Measurements from ENCODE around the gene GRIN2A. TPM values are rescaled to one million over a fixed set of nuclear protein-coding genes. Genes with fewer than 3 reads are reported as not detected.

The GRIN2A gene
- total and polyA plus RNA-seq, 4 experiments from 2014 or later, result not detected

DNA sequence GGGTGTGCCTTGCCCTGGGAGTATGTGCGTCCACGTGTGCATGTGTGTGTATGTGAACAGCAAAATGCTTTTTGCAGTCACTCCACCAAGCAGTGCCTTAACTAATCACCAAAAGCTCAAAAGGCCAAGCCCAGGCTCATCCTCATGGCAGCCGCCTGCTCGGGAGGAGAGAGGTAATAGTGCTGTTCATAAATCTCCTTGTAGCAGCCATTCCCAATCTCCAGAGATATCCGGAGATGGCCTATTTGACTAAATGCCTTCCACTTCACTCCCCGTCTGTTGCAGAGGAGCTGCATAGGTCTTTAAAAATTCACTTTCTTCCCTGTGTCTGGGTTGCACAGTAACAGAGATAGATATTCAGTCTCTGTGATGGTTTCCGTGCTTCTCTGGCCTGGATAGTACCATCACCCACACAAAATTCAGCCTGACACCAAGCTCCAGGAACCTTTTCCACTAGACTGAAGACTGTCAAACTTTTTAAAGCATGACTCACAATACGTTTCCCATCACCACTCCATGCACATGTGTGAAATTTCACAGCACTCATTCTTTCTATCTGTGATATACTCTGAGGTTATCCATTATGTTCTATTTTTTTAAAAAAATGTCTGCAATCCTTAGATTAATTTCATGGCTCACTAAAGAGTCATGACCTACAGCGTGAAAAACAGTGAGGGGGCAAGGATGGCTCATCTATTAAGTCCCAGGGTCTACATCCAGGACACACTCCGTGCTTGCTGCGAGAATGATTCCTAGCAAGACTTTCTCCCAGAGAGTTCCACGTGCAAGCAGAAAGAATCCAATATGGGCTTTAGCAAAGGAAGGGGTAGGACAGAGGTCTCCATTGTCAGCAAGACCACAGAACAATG lies 357.8 kb downstream of the GRIN2A start:
- no peak overlapping the region for H3K27ac Mint-ChIP-seq
- peaks cover 0 to 6% (median 2%) of the 10 kb centered on the region in 8 donors for H3K9me3 Mint-ChIP-seq
- Histone ChIP-seq H3K9me3 (ENCODE audit: control insufficient read depth in 1 of 2, low read length in 2 of 2) (no peaks in the 10 kb centered on the region), H3K4me3 (ENCODE audit: low read length in 2 of 2) (no peak overlapping the region), H3K27me3 (ENCODE audit: insufficient read depth, low read length) (no peaks in the 10 kb centered on the region), H3K36me3 (ENCODE audit: insufficient read depth, low read length) (no peaks in the 10 kb centered on the region), H3K27ac (ENCODE audit: low read depth, low read length) (no peak overlapping the region), H3K4me1 (ENCODE audit: insufficient read depth, low read length) (no peaks in the 10 kb centered on the region)
- no peak overlapping the region for H3K4me3 Mint-ChIP-seq
- POLR2A ChIA-PET (ENCODE audit: partially characterized antibody), result no interaction called here
- intact Hi-C loops (cut with micrococcal nuclease), result no loop called here
- CTCF ChIA-PET (ENCODE audit: partially characterized antibody), result no interaction called here
- no peak for DNase-seq
- no peaks in the 10 kb centered on the region for H3K27me3 Mint-ChIP-seq
- no peaks in the 10 kb centered on the region for H3K36me3 Mint-ChIP-seq
- no peaks in the 10 kb centered on the region for H3K4me1 Mint-ChIP-seq

DNA sequence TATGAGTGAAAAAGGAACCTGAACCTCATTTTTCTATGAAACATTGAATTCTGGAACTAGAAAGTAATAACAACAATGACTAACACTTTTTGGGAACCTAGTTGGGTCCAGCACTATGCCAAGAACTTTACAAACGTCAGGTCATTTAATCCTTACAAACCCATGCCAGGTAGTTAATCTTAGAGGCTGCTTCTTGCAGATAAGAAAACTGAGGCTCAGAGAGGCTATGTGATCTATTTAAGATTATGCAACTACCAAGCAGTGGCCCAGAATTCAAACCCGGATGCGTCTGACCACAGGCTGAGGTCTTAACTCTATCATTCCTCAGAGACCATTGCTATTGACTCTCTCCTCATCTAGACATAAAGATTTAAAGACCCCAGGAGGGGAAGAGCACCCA lies 358.7 kb downstream of the GRIN2A start:
- POLR2A ChIA-PET (ENCODE audit: partially characterized antibody), result no interaction called here
- Histone ChIP-seq H3K36me3 (ENCODE audit: insufficient read depth, low read length) (no peaks in the 10 kb centered on the region), H3K9me3 (ENCODE audit: control insufficient read depth in 1 of 2, low read length in 2 of 2) (no peaks in the 10 kb centered on the region), H3K27ac (ENCODE audit: low read depth, low read length) (no peak overlapping the region), H3K4me3 (ENCODE audit: low read length in 2 of 2) (no peak overlapping the region), H3K27me3 (ENCODE audit: insufficient read depth, low read length) (no peaks in the 10 kb centered on the region), H3K4me1 (ENCODE audit: insufficient read depth, low read length) (no peaks in the 10 kb centered on the region)
- no peak for DNase-seq
- no peaks in the 10 kb centered on the region for H3K4me1 Mint-ChIP-seq
- CTCF ChIA-PET (ENCODE audit: partially characterized antibody), result no interaction called here
- H3K36me3 Mint-ChIP-seq, result no peaks in the 10 kb centered on the region
- H3K9me3 Mint-ChIP-seq, result peaks cover 0 to 6% (median 2%) of the 10 kb centered on the region in 8 donors
- H3K4me3 Mint-ChIP-seq, result no peak overlapping the region
- H3K27ac Mint-ChIP-seq, result no peak overlapping the region
- no peaks in the 10 kb centered on the region for H3K27me3 Mint-ChIP-seq
- intact Hi-C loops (cut with micrococcal nuclease), result no loop called here

DNA sequence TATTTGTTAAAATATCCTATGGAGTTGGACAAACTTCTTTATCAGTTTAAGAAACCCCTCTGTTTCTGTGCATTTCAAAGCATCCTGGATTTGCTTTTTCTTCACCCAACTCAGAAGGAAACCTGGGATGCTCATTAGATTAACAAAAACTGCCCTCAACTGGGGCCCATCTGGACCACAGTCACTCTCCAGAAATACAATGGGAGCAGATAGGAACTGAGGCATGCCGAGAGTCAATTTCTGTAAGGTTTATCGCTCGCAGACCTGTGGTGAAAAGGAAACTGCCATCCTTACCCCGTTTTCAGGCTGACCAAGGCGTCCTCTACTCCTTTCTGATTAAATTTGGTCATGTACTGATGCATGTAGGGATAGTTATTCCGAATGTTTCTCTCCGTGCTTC lies 360.3 kb downstream of the GRIN2A start:
- H3K27me3 Mint-ChIP-seq, result no peaks in the 10 kb centered on the region
- CTCF ChIA-PET (ENCODE audit: partially characterized antibody), result no interaction called here
- POLR2A ChIA-PET (ENCODE audit: partially characterized antibody), result no interaction called here
- H3K27ac Mint-ChIP-seq, result no peak overlapping the region
- DNase-seq, result no peak
- no peaks in the 10 kb centered on the region for H3K9me3 ChIP-seq (ENCODE audit: control insufficient read depth in 1 of 2, low read length in 2 of 2)
- no peaks in the 10 kb centered on the region for H3K4me1 ChIP-seq (ENCODE audit: insufficient read depth, low read length)
- no peak overlapping the region for H3K4me3 ChIP-seq (ENCODE audit: low read length in 2 of 2)
- H3K27ac ChIP-seq (ENCODE audit: low read depth, low read length), result no peak overlapping the region
- no peaks in the 10 kb centered on the region for H3K4me1 Mint-ChIP-seq
- intact Hi-C loops (cut with micrococcal nuclease), result no loop called here
- no peaks in the 10 kb centered on the region for H3K27me3 ChIP-seq (ENCODE audit: insufficient read depth, low read length)
- no peak overlapping the region for H3K4me3 Mint-ChIP-seq
- H3K36me3 Mint-ChIP-seq, result no peaks in the 10 kb centered on the region
- peaks cover 0 to 6% (median 2%) of the 10 kb centered on the region in 8 donors for H3K9me3 Mint-ChIP-seq
- H3K36me3 ChIP-seq (ENCODE audit: insufficient read depth, low read length), result no peaks in the 10 kb centered on the region

DNA sequence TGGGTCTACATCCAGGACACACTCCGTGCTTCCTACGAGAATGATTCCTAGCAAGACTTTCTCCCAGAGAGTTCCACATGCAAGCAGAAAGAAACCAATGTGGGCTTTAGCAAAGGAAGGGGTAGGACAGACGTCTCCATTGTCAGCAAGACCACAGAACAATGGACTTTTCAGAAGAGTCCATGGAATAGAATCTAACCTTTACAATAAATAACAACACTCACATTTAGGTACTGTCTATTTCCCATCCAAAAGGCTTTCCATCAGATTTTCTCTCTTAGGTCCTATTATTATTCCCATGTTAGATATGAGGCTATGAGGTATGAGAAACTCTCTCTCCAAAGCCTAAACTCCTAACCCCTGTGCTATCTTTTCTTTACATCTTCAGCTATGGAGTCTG lies 360.9 kb downstream of the GRIN2A start:
- no peaks in the 10 kb centered on the region for H3K4me1 Mint-ChIP-seq
- H3K4me3 Mint-ChIP-seq, result no peak overlapping the region
- H3K27me3 ChIP-seq (ENCODE audit: insufficient read depth, low read length), result no peaks in the 10 kb centered on the region
- no peaks in the 10 kb centered on the region for H3K4me1 ChIP-seq (ENCODE audit: insufficient read depth, low read length)
- H3K27ac Mint-ChIP-seq, result no peak overlapping the region
- no peaks in the 10 kb centered on the region for H3K9me3 ChIP-seq (ENCODE audit: control insufficient read depth in 1 of 2, low read length in 2 of 2)
- no peak overlapping the region for H3K4me3 ChIP-seq (ENCODE audit: low read length in 2 of 2)
- no peaks in the 10 kb centered on the region for H3K36me3 Mint-ChIP-seq
- ChIA-PET CTCF (ENCODE audit: partially characterized antibody) (no interaction called here), POLR2A (ENCODE audit: partially characterized antibody) (no interaction called here)
- H3K27me3 Mint-ChIP-seq, result no peaks in the 10 kb centered on the region
- DNase-seq, result no peak
- peaks cover 0 to 6% (median under 1%) of the 10 kb centered on the region in 8 donors for H3K9me3 Mint-ChIP-seq
- H3K27ac ChIP-seq (ENCODE audit: low read depth, low read length), result no peak overlapping the region
- no peaks in the 10 kb centered on the region for H3K36me3 ChIP-seq (ENCODE audit: insufficient read depth, low read length)
- intact Hi-C loops (cut with micrococcal nuclease), result no loop called here

DNA sequence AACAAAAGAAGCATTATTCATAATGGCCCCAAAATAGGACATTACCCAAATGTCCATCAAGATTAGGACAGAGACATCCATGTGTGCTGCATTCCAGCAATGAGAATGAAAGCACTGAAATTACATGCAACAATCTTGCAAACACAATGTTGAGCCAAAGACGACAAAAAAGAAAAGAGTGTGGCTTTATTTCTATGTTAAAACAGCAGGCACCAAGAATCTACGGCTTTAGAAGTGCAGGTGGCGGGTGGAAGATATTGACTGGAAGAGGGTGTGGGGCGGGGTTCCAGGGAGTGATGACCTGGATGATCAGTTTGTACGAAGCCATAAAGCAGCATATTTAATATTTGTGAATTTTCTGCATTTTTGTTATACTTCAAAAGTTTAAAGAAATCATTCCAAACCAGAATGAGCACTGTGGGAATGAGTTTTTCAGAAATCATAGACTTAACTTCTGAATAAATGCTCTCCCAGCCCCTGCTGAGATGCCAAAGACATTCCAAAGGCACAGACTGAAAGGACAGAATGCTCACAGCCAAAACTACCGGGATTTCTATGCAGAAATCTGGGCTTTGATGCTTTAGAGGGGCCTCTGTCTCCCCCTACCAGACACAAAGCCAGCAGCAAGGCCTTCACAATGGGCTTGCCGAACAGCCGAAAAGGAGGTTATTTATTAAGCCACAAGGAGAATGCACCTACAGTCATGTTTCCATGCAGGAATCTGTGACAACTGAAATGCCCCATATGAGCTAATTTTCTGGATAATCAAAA lies 361.6 kb downstream of the GRIN2A start:
- H3K36me3 ChIP-seq (ENCODE audit: insufficient read depth, low read length), result no peaks in the 10 kb centered on the region
- POLR2A ChIA-PET (ENCODE audit: partially characterized antibody), result no interaction called here
- no peak for DNase-seq
- H3K36me3 Mint-ChIP-seq, result no peaks in the 10 kb centered on the region
- intact Hi-C loops (cut with micrococcal nuclease), result no loop called here
- no peaks in the 10 kb centered on the region for H3K27me3 Mint-ChIP-seq
- H3K4me1 ChIP-seq (ENCODE audit: insufficient read depth, low read length), result no peaks in the 10 kb centered on the region
- no peak overlapping the region for H3K4me3 Mint-ChIP-seq
- peaks cover 0 to 6% (median under 1%) of the 10 kb centered on the region in 8 donors for H3K9me3 Mint-ChIP-seq
- no peaks in the 10 kb centered on the region for H3K27me3 ChIP-seq (ENCODE audit: insufficient read depth, low read length)
- H3K9me3 ChIP-seq (ENCODE audit: control insufficient read depth in 1 of 2, low read length in 2 of 2), result no peaks in the 10 kb centered on the region
- no peak overlapping the region for H3K27ac ChIP-seq (ENCODE audit: low read depth, low read length)
- no peaks in the 10 kb centered on the region for H3K4me1 Mint-ChIP-seq
- H3K27ac Mint-ChIP-seq, result no peak overlapping the region
- H3K4me3 ChIP-seq (ENCODE audit: low read length in 2 of 2), result no peak overlapping the region
- CTCF ChIA-PET (ENCODE audit: partially characterized antibody), result no interaction called here

DNA sequence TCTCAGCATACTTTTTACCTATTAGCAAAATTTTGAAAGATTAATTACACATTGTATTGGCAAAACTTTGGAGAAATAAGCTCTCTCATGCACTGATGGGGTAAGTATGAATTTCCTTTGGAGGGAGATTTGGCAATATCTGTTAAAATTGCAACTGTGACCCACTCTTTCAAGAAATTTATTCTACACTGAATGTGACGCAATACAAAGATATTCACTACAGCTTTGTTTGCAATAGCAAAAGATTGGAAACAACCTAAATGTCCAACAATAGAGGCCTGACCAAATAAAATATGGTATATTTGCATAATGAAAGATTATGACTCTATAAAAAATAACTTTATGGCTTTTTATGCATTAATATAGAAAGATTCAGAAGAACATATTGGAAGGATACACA lies 363.5 kb downstream of the GRIN2A start:
- POLR2A ChIA-PET (ENCODE audit: partially characterized antibody), result no interaction called here
- Histone ChIP-seq H3K27ac (ENCODE audit: low read depth, low read length) (no peak overlapping the region), H3K4me3 (ENCODE audit: low read length in 2 of 2) (no peak overlapping the region), H3K9me3 (ENCODE audit: control insufficient read depth in 1 of 2, low read length in 2 of 2) (no peaks in the 10 kb centered on the region), H3K27me3 (ENCODE audit: insufficient read depth, low read length) (no peaks in the 10 kb centered on the region), H3K4me1 (ENCODE audit: insufficient read depth, low read length) (no peaks in the 10 kb centered on the region), H3K36me3 (ENCODE audit: insufficient read depth, low read length) (no peaks in the 10 kb centered on the region)
- Mint-ChIP-seq H3K36me3 (no peaks in the 10 kb centered on the region), H3K27ac (no peak overlapping the region), H3K9me3 (peaks cover 0 to 6% (median 2%) of the 10 kb centered on the region in 8 donors), H3K4me1 (no peaks in the 10 kb centered on the region), H3K4me3 (no peak overlapping the region), H3K27me3 (peaks cover 0 to 1% of the 10 kb centered on the region in 2 donors)
- no peak for DNase-seq
- CTCF ChIA-PET (ENCODE audit: partially characterized antibody), result no interaction called here
- intact Hi-C loops (cut with micrococcal nuclease), result no loop called here

DNA sequence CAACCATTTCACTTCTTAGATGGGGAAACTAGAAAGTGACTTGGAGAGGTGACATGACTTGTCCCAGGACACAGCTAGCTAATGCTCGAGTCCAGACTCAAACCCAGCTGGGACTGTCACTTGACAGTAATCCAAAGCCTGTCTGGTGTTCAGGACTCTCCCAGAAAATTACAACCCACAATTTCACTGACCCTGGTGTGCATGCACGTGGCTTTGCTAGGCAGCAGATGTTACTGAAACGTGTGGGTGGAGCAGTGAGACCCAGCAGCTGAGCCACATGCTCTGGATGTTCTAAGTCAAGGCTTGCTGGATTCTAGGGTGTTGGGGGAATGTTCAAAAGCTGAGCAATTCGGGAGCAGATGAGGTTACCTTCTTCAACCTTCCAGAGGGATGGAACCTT lies 364.6 kb downstream of the GRIN2A start:
- Mint-ChIP-seq H3K27ac (no peak overlapping the region), H3K36me3 (no peaks in the 10 kb centered on the region), H3K4me1 (no peaks in the 10 kb centered on the region), H3K9me3 (peaks cover 0 to 6% (median 2%) of the 10 kb centered on the region in 8 donors), H3K27me3 (peaks cover 0 to 1% of the 10 kb centered on the region in 2 donors), H3K4me3 (no peak overlapping the region)
- no peaks in the 10 kb centered on the region for H3K9me3 ChIP-seq (ENCODE audit: control insufficient read depth in 1 of 2, low read length in 2 of 2)
- intact Hi-C loops (cut with micrococcal nuclease), result no loop called here
- no peaks in the 10 kb centered on the region for H3K4me1 ChIP-seq (ENCODE audit: insufficient read depth, low read length)
- H3K27me3 ChIP-seq (ENCODE audit: insufficient read depth, low read length), result no peaks in the 10 kb centered on the region
- H3K4me3 ChIP-seq (ENCODE audit: low read length in 2 of 2), result no peak overlapping the region
- ChIA-PET POLR2A (ENCODE audit: partially characterized antibody) (no interaction called here), CTCF (ENCODE audit: partially characterized antibody) (no interaction called here)
- H3K27ac ChIP-seq (ENCODE audit: low read depth, low read length), result no peak overlapping the region
- no peaks in the 10 kb centered on the region for H3K36me3 ChIP-seq (ENCODE audit: insufficient read depth, low read length)
- no peak for DNase-seq
